HepG2 (cell line): ENCODE measurements around the gene ZFAND6.

ENCODE experiments used
- FOXK1 ChIP-seq: sonication (generic); formaldehyde crosslinking; IDR thresholded peaks from 2 replicates; pipeline ENCODE4 v1.4.0; 2020; ENCODE audit warnings: low read depth, missing genetic modification reagents, borderline replicate concordance
- NCOA2 ChIP-seq: sonication (generic); formaldehyde crosslinking; IDR thresholded peaks from 2 replicates; pipeline ENCODE4 v1.8.0; 2022; ENCODE audit warnings: inconsistent platforms
- ZNF512B ChIP-seq: sonication (generic); formaldehyde crosslinking; IDR thresholded peaks from 2 replicates; pipeline ENCODE4 v1.5.1; 2020; ENCODE audit warnings: missing genetic modification reagents, mild to moderate bottlenecking, borderline replicate concordance

- TF ChIP-seq FOXK1 (CRISPR knock-in tag) (no peak), ZNF512B (CRISPR knock-in tag) (no peak), NCOA2 (CRISPR knock-in tag) (no peak)
These were observed 119.7 kb downstream of the ZFAND6 start for GRCh38 chr15:80179025-80179759.
